ENCODE measurements around the gene ZNF557.

Gene ZNF557

GRCh38 chr19:7126132-7126531 is 56.6 kb downstream of the ZNF557 start:
- DNase-seq (ENCODE audit: low spot score) = no peak

DNA sequence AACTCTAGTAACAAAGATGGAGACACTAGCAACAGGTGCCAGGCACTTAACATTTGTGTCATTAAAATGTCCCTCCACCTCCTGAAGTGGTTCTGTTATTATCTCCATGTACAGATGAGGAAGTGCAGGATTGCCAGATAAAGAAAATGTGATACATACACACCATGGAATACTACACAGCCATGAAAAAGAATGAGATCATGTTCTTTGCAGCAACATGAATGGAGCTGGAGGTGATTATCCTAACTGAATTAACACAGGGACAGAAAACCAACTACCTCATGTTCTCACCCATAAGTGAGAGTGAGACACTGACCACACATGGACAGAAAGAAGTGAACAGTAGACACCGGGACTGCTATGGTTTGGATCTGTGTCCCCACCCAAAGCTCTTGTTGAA is 60.5 kb downstream of the ZNF557 start:
- no peak for DNase-seq (ENCODE audit: low spot score)

DNA sequence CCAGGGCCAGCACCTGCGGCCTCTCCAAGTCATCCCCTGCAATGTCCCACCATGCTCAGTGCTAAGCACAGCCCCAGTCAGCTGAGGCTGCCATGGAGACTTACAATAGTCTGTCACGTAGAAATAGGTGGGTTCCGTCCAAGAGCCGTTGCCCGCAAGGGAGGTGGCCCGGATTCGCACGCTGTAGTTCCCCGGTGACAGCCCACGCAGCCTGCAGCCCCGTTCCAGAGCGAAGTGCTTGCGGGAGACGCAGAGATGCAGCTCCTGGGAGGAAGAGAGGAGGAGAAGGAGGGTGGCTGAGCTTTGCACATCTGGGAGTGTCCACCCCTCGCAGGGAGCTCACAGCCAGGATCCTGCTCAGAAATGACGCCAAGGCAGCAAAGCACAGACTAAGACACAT is 62.6 kb downstream of the ZNF557 start:
- no peak for DNase-seq (ENCODE audit: low spot score)

- no peak for DNase-seq (ENCODE audit: low spot score)
These were observed 67.6 kb downstream of the ZNF557 start for GRCh38 chr19:7137120-7137519.
